Measurements from ENCODE around the gene ACTN3.
"Not testable (repeated sequence)": the region's sequence is repeated elsewhere in the genome, so short reads cannot be mapped to it uniquely, and the experiment has no call there.

ACTN3 gene

GRCh38 chr11:66546368-66546965 lies at the start of gene ACTN3:
TSS of gene ACTN3 (plus strand) at chr11:66546903. CDS start at chr11:66546938, 35 bp downstream.
- DNase-seq (ENCODE audit: extremely low read depth in 1 of 2, low read depth in 1 of 2): no peak

- no peak for DNase-seq (ENCODE audit: extremely low read depth in 1 of 2, low read depth in 1 of 2)
Measured at GRCh38 chr11:66497206-66497605, 49.5 kb upstream of the ACTN3 start.

GRCh38 chr11:66498506-66498905 lies 48.2 kb upstream of the ACTN3 start:
- DNase-seq (ENCODE audit: extremely low read depth in 1 of 2, low read depth in 1 of 2): no peak

- DNase-seq (ENCODE audit: extremely low read depth in 1 of 2, low read depth in 1 of 2): no peak
Measured at GRCh38 chr11:66505276-66505816, 41.4 kb upstream of the ACTN3 start.

GRCh38 chr11:66509131-66509561 lies 37.6 kb upstream of the ACTN3 start:
- DNase-seq (ENCODE audit: extremely low read depth in 1 of 2, low read depth in 1 of 2): no peak

- peak; percentile 59 to 71 for DNase-seq (ENCODE audit: extremely low read depth in 1 of 2, low read depth in 1 of 2)
Measured at GRCh38 chr11:66510271-66510989, 36.3 kb upstream of the ACTN3 start, which contains the start of gene BBS1. TSS of gene BBS1 (plus strand) at chr11:66510635. CDS start at chr11:66510660, 25 bp downstream.

GRCh38 chr11:66510990-66511339 lies 35.7 kb upstream of the ACTN3 start:
- DNase-seq (ENCODE audit: extremely low read depth in 1 of 2, low read depth in 1 of 2): no peak

GRCh38 chr11:66523611-66524010 lies 23.1 kb upstream of the ACTN3 start:
- DNase-seq (ENCODE audit: extremely low read depth in 1 of 2, low read depth in 1 of 2): no peak

GRCh38 chr11:66524304-66525040 lies 22.2 kb upstream of the ACTN3 start:
- DNase-seq (ENCODE audit: extremely low read depth in 1 of 2, low read depth in 1 of 2): no peak

GRCh38 chr11:66529069-66529468 lies 17.6 kb upstream of the ACTN3 start:
- no peak for DNase-seq (ENCODE audit: extremely low read depth in 1 of 2, low read depth in 1 of 2)

- DNase-seq (ENCODE audit: extremely low read depth in 1 of 2, low read depth in 1 of 2): no peak
Measured at GRCh38 chr11:66529655-66530054, 17.0 kb upstream of the ACTN3 start.

- DNase-seq (ENCODE audit: extremely low read depth in 1 of 2, low read depth in 1 of 2): no peak
Measured at GRCh38 chr11:66530927-66531709, 15.6 kb upstream of the ACTN3 start.

GRCh38 chr11:66531841-66532240 lies 14.9 kb upstream of the ACTN3 start:
- DNase-seq (ENCODE audit: extremely low read depth in 1 of 2, low read depth in 1 of 2): no peak

- DNase-seq (ENCODE audit: extremely low read depth in 1 of 2, low read depth in 1 of 2): no peak
Measured at GRCh38 chr11:66532784-66533183, 13.9 kb upstream of the ACTN3 start.

- no peak for DNase-seq (ENCODE audit: extremely low read depth in 1 of 2, low read depth in 1 of 2)
Measured at GRCh38 chr11:66539170-66539869, 7.4 kb upstream of the ACTN3 start.

GRCh38 chr11:66539870-66540213 lies 6.9 kb upstream of the ACTN3 start:
- DNase-seq (ENCODE audit: extremely low read depth in 1 of 2, low read depth in 1 of 2): no peak

- DNase-seq (ENCODE audit: extremely low read depth in 1 of 2, low read depth in 1 of 2): not testable (repeated sequence)
Measured at GRCh38 chr11:66540598-66540997, 6.1 kb upstream of the ACTN3 start.

- DNase-seq (ENCODE audit: extremely low read depth in 1 of 2, low read depth in 1 of 2): no peak
Measured at GRCh38 chr11:66541892-66542291, 4.8 kb upstream of the ACTN3 start.

GRCh38 chr11:66542362-66542761 lies 4.3 kb upstream of the ACTN3 start:
- no peak for DNase-seq (ENCODE audit: extremely low read depth in 1 of 2, low read depth in 1 of 2)

All from stimulated activated CD8-positive, alpha-beta memory T cell treated with anti-CD3 and anti-CD28 coated beads, Interleukin-7, amount 100 ng/mL, for 48 hours (primary cell).